Left kidney (tissue), 2 donors: ENCODE measurements around the gene TWF2. TPM values are rescaled to one million over a fixed set of nuclear protein-coding genes. Genes with fewer than 3 reads are reported as not detected.

Experiments used
- DNase-seq: peaks from one replicate; pipeline ENCODE4 v3.0.0-alpha.2; 2013
- polyA plus RNA-seq: library from polyadenylated mRNA; unstranded; fragments of 120-200 nt; gene quantifications from one replicate; pipeline ENCODE4 v1.2.1, GENCODE V29; 2013; ENCODE audit not compliant: insufficient read length

Gene TWF2
- polyA plus RNA-seq, 1 donor = 23.3 TPM

DNA sequence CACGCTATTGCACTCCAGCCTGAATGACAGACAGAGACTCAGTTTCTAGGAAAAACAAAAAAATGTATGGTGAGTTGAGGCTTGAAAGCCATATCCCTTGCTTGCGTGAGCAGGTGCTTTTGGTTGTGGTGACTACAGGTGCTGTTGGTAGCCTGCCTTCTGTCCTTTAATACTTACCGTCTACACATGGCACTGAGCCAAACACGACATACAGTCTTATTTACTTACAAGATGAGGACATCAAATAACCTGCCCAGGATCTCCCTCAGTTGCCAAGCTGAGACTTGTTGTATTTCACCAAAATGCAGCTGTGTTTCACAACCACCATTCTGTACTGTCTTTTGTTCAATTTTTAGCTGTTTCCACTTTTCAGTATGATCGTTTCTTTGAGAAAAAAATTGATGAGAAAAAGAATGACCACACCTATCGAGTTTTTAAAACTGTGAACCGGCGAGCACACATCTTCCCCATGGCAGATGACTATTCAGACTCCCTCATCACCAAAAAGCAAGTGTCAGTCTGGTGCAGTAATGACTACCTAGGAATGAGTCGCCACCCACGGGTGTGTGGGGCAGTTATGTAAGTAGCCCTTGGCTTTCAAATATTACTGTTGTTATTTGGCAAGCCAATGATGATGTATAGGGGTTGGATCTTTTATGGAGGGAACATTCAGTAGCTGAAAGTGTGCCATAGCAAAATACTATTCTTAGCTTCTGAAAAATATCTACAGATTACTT is 34.5 kb downstream of the TWF2 start:
- DNase-seq = no peak

DNA sequence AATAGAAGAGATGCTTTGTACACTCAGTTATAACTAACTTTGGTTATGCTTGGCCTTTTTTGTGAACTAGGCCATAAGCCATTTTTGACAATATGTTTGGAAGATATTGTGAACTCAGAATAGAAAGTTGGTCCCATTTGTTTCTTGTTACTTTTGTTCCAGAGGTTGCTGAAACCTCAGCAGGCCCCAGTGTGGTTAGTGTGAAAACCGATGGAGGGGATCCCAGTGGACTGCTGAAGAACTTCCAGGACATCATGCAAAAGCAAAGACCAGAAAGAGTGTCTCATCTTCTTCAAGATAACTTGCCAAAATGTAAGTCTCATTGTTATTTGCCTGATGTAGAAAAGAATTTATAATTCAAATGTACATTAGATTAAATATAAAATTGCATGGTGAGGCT is 35.3 kb downstream of the TWF2 start:
- no peak for DNase-seq

DNA sequence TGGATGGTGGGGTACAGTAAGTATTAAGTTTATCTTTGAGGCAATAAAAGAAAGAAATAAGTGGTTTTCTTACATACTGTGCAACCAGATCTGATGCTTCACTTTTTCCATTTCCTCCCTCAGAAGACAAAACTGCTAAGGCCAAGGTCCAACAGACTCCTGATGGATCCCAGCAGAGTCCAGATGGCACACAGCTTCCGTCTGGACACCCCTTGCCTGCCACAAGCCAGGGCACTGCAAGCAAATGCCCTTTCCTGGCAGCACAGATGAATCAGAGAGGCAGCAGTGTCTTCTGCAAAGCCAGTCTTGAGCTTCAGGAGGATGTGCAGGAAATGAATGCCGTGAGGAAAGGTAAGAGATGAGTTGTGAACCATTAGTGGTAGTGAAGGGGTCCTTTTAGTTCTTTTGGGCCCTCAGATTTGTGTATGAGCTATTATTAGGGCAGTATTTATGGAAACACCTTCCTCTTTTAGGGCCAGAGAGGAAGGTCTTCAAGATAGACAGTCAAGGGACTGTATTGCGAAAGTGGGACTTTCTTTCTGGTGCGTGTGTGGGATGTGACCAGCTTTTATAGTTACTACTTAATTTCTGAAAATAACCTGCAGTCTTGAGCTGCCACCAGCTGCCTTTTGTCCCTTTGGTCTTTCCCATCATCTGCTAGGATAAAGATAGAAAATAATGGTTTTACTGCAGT is 36.4 kb downstream of the TWF2 start:
- DNase-seq = no peak

DNA sequence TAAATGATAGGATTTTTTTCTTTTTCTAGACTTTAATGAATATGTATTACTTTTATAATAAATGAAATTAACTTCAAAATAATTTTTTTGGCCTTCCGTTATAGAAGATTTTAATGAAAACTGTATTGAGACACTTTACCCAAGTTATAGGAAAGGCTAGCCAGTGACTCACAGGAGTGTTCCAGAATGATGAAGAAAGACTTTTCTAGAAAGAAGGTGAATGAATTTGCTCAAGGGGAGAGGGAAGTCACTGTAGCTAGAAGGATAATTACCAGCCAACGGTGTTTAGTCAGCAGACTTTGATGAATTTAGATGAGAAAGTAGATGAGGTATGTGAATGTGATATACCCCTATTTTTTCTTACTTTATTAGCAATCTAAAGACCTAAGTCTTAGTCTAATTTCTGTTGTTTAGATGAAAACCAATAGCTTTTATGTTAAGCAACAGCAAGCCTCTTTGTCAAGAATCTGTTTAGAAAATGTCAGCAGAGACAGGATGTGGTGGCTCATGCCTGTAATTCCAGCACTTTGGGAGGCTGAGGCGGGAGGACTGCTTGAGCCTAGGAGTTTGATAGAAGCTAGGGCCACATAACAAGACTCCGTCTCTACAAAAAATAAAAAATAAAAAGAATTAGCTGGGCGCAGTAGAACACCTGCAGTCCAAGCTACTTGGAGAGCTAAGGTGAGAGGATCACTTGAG is 37.8 kb downstream of the TWF2 start:
- DNase-seq = no peak

DNA sequence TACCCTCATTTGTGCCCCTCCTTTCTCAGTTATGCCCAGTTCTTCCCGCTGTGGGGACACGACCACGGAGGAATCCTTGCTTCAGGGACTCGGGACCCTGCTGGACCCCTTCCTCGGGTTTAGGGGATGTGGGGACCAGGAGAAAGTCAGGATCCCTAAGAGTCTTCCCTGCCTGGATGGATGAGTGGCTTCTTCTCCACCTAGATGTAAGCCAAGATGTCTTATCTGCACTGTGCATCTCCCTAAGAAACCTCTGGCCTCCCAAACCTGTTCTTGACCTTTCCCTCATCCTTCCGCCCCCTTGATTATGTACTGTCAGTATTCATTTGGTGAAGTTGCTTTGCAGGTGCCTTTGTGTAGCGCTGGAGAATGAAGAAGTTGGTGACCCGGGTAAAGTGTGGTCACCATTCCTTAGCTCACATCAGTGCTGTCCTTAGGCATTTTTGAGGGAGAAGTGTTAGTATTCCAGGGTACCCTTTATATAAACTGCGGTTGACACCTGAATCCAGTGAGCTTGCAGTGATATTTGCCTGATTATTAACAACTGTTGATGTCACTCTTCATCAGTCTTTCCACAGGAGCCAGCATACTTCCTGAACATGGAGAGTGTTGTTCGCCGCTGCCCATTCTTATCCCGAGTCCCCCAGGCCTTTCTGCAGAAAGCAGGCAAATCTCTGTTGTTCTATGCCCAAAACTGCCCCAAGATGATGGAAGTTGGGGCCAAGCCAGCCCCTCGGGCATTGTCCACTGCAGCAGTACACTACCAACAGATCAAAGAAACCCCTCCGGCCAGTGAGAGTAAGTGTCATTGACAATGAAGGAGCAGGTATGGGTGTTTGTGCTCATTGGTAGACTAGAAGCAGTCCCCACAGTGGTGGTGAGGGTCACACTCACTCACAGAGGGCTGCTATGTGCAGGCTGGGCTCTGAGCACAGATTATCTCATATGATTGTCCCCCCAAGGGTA is 40.0 kb downstream of the TWF2 start:
- no peak for DNase-seq

DNA sequence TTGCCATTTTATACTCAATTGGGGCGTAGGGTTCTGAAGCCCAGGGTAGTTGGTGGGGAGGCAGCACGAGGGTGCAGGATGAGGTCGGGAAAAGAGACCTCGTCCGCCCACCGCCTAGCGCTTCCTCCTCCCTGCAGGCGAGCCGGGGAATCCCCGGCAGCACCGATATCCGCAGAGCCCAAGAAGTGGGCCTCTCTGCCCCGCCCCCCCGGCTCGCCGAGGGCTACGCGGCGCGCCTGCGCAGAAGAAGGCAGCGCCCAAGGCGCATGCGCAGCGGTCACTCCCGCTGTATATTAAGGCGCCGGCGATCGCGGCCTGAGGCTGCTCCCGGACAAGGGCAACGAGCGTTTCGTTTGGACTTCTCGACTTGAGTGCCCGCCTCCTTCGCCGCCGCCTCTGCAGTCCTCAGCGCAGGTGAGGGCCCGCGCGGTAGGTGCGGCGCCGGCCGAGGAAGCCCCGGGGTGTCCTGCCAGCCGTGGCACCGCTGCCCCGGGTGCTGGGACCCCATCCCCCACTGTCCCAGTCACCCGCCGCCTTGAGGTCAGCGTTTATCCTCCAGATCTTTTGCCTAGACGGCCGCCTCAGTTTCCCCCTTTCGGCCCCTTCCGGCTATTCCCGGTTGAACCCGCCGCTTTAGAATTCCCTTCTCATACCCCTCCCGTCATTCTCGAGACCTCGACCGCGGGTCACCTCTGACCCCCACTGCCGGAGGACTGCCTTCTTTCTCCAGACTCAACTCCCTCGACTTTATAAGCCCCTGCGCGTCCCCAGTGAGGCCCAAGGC is 40.9 kb downstream of the TWF2 start, which contains the start of gene ALAS1:
Gene ALAS1 (plus strand): TSS at position 319 of the 784 bp plus-strand sequence. CDS start 1,082 bp downstream, outside the sequence.
- DNase-seq = peak; percentile 93

DNA sequence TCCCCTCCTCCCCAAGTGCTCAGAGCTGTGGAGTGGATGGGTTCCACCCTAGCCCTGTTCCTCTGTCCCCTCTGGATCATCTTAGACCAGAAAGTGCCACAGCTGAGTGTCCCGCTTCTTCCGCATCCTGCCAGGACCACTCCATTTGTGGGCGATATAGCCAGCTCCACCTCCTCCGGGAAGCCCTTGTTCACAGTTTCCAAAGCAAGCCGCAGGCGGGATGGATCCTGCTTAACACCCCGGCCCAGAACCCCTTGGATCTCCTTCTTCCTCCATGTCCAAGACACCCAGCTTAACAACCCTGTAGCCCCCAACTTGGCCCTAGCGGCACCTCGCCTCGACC is 41.5 kb downstream of the TWF2 start:
- DNase-seq = no peak

DNA sequence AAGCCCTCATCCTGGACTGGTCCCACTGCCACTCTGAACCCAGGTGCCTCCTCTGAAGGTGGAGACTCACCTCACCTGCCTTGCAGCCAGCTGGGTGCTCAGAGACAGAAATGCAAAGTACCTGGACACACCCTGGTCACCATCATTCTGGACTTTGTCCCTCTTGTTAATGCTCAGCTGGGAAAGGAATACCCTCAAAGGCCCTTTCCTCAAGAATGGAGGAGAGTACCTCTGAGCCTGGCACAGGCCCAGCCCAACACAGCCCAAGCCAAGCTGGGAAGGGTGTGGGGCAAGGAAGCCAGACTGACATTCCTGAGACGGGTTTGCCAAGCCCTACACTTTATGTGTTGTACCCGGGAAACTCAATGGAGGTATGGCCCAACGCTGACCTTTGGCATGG is 42.0 kb downstream of the TWF2 start:
- DNase-seq = no peak

DNA sequence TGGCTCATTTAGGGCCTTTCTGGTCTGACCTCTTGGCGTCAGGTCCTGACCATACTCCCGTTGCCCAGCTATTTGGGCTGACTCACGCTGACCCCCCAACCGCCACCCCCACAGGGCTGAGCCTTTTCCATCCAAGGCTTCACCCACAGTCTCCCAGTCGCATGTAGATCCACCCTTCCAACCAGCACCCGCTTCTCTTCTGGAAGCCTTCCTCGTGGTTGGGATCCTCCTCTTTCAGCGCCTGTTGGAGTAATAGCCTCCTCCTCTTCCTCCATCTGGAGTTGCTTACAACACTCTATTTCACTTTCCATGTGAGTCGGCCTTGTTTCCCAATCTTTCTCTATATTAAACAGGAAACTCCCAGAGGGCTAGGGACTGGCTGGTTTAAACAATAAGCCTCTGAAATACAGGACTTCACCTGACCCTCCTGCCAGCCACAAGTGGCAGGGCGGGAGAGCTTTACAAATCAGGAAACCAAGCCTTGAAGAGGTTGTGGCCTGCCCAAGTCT is 43.1 kb downstream of the TWF2 start:
- no peak for DNase-seq

DNA sequence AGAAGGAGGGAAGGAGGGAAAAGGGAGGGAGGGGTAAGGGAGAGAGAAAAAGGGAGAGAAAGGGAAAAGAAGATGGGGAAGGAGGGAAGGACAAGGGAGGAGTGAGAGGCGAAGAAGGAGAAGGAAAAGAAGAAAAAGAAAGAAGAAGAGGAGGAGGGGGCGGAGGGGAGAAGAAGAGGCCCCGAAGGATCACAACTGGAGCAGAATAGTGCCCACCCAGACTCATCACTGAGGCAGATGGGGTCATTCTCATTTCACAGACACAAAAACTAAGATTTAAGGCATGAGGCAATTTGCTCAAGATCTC is 43.7 kb downstream of the TWF2 start:
- DNase-seq = no peak

DNA sequence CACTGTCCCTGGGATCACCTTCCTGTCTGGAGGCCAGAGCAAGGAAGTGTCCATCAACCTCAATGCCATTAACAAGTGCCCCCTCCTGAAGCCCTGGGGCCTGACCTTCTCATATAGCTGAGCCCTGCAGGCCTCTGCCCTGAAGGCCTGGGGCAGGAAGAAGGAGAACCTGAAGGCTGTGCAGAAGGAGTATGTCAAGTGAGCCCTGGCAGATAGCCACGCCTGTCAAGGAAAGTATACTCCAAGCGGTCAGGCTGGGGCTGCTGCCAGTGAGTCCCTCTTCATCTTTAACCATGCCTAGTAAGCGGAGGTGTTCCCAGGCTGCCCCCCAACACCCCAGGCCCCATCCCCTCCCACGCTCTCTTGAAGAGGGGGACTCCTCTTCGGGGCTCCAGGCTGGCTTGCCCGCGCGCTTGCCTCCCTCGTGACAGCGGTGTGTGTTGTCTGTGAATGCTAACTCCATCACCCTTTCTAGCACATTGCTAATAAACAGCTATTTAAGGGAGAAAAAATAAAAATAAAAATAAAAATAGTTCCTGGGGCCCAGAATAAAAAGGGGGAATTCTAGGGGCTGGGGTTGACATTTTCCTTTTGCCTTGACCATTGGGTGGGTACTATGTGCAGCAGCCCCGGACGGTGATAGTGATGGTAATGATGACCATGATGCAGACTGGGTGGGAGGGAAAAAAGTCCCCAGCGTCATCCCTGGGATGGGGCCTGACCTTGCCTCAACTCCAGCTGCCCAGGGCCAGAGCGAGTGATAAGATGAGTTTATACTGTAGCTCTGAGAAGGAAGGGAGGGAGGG is 44.3 kb downstream of the TWF2 start:
- peak; percentile 65 for DNase-seq

DNA sequence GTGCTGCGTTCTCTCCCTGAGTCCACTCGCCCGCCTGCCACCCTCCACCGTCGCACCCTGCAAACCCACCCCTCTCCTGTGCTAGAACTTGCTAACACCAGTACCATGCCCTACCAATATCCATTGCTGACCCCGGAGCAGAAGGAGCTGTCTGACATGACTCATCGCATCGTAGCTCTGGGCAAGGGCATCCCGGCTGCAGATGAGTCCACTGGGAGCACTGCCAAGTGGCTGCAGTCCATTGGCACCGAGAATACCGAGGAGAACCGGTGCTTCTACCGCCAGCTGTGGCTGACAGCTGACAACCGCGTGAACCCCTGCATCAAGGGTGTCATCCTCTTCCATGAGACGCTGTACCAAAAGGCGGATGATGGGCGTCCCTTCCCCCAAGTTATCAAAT is 45.9 kb downstream of the TWF2 start:
- DNase-seq = no peak

DNA sequence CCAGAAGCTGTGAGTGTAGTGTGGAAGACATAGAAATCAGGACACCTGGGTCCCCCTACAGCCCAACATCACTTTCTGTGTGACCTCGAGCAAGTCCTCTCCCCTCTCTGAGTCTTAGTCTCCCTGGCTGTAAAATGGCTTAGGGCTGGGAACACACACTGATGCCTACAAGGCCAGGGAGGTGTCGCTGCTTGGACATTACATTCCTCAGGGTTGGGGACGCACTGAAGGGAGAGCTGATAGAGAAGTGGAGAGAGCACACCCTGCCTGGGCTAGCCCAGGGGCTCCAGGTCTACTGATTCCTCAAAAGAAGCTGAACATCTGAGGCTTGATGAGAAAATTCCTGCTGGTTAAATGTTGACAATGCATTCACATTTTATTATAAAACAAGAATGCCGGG is 47.3 kb downstream of the TWF2 start:
- DNase-seq = no peak

DNA sequence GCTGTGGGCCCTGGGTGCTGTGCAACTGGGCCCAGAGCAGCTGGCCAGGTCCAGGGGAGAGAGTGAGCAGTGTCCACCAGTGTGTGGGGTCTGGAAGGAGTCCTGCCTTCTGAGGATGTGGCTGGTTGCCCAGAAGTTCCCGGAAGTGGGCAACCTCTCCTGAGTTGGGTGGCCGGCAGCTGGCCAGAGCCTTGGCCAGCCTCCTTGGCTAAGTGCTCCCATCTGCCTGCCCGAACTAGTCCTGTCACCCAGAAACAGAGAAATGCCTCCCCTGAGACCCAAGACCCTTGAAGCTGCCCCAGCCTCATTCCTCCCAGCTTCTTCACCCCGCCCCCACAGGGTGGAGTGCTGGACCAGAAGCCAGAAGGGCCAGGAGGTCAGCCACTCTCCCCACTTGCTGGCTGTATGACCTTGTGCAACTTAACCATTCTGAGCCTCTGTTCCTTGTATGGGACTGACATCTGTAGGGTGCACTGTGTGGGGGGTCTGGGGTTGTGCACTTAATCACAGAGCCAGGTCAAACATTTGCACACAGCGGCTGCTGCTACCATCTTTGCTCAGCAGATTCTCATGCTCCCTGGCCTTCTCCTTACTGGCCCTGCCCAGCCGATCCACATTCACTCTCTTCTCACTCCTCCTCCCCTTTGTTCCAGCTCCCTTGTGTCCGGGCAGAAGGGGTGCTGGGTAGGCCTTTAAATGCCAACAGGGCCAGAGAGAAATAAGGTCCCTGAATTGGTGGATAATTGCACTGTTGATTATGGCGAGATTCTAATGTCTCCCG is 48.5 kb downstream of the TWF2 start:
- no peak for DNase-seq

DNA sequence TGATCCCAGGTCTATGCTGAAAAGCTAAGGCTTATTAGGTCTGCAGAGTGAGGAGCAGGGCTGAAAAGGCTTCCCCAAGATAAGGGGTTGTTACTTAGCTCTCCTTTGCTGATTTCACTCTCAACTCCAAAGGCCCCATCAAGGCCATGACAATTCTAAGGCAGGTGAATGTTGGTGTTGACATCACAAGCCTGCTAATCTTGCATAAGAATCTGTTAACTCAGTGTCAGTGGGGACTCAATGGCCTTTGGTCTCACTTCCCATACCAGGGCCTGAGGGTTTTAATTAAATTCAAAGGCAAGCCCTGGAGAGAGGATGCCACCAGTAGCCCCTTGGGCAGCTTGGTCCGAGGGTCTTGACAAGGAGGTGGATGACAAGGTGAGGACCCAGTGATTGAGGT is 50.4 kb downstream of the TWF2 start:
- DNase-seq = no peak

DNA sequence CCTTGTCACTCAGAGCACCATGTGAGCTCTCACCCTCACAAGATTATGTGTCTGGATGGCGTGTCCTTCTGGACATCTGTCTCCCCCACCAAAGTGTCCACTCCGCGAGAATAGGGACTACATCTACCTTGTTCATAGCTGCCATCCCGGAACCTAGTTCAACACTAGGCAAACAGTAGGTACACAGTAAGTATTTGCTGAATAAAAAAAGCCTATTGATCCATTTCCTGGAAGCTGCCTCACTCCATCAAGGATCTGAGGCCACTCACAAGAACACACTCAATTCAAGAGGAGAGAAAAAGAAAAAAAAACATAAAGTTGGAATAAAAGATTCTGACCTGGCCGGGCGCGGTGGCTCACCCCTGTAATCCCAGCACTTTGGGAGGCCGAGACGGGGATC is 52.2 kb downstream of the TWF2 start:
- DNase-seq = no peak

DNA sequence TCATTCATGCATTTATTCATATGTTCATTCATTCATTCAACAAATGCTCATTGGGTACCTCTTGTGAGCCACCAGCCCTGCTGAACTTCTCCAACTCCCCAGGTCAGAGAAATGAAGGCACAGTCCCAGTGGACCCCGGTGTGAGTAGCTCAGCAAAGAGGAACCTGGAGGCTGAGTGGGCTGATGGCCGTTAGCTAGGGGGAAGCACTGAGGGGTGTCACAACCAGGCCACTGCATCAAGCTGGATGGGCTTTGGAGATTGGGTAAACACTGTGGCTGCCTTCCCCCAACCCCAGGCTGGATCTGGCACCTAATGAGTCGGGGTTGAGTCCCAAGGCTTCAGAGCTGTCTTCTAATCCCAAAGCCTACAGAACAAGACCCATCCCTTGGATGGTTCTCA is 53.1 kb downstream of the TWF2 start:
- no peak for DNase-seq

DNA sequence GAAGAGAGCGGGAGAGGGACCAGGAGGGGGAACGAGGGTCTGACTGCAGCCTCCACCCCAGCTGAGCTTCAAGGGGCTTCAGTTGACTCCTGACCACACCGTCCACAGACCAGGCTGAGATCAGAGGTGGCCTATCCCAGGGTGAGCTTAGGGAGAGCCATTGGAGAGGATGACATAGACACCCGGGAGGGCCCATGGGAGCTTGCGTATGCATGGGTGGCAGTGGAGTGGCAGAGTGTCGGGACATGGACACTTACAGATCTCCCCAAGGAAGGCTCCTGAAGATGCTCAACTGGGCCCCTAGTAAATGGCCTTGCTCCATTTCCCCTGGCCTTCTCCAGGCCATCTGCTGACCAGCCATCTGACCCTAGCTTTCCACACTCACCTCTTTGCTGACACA is 53.6 kb downstream of the TWF2 start:
- DNase-seq = no peak

DNA sequence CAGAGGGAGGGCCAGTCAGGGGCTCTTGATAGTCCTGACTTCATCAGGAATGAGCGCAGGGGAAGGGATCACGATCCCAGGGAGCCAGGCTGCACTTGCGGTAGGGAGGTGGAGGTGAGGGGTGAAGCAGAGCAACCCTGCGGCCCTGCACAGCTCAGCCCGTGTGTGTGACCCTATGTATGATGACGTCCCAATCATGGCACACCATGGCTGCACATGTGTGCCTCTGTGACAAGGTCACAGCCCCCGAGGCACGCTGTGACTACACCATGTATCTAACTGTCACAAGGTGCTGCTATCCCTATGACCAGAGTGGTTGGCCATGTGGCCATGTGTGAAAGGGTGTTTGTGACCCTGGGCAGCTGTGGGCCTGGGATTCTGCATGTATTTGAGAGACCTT is 54.3 kb downstream of the TWF2 start:
- no peak for DNase-seq
